A549 (cell line): ENCODE data around the gene PLPPR1. TPM values are rescaled to one million over a fixed set of nuclear protein-coding genes. Genes with fewer than 3 reads are reported as not detected.

Experiments used
- EHF ChIP-seq: fragments of 250-450 bp; sonication (Bioruptor Pico); IDR thresholded peaks from 2 replicates; pipeline ENCODE4 v1.5.0; 2020; ENCODE audit warnings: mild to moderate bottlenecking
- JUNB ChIP-seq: fragments of >200 bp; sonication (Bioruptor Twin); formaldehyde crosslinking; IDR thresholded peaks from 2 replicates; pipeline ENCODE4 v1.6.1; 2016
- RNF2 ChIP-seq: fragments of 200-600 bp; sonication (generic); IDR thresholded peaks from 2 replicates; pipeline ENCODE4 v1.6.1; 2016; ENCODE audit warnings: low read depth, mild to moderate bottlenecking, antibody characterized with exemption, moderate library complexity, borderline replicate concordance
- ZC3H11A ChIP-seq: fragments of 450-650 bp; IDR thresholded peaks from 2 replicates; pipeline ENCODE4 v1.6.1; 2014; ENCODE audit warnings: antibody characterized with exemption, mild to moderate bottlenecking
- ZNF302 ChIP-seq: fragments of 250-450 bp; sonication (Bioruptor Pico); IDR thresholded peaks from 2 replicates; pipeline ENCODE4 v1.9.0; 2021; ENCODE audit warnings: inconsistent platforms, mild to moderate bottlenecking, moderate library complexity
- polyA plus RNA-seq, 4 experiments: library from polyadenylated mRNA; depleted of rRNA in 3 of 4; stranded (reverse); fragments of >200 nt; fragmentation: RNase III in 1 of 4; extraction: RNeasy Plus Mini Kit Qiagen cat#74134 plus additional on column Dnase treatment in 1 of 4; gene quantifications; 2 replicates in 3 of 4; 3 replicates in 1 of 4; pipeline ENCODE4 v1.2.3, GENCODE V29; 2011 to 2017
- small RNA-seq, 6 experiments: library from RNA; depleted of rRNA; stranded (forward); fragments of <200 nt; gene quantifications; one replicate each; pipeline ENCODE3, GENCODE V24; 2012
- TF ChIP-seq, protein P1 (sequence below): fragments of 200-600 bp; sonication (generic); IDR thresholded peaks from 2 replicates; pipeline ENCODE4 v1.6.1; 2016; ENCODE audit warnings: antibody characterized with exemption, mild to moderate bottlenecking, moderate library complexity
- TF ChIP-seq, protein P2 (sequence below): fragments of >200 bp; sonication (Bioruptor Twin); formaldehyde crosslinking; IDR thresholded peaks from 3 replicates; pipeline ENCODE4 v1.5.1; 2016
- TF ChIP-seq, protein P3 (sequence below): fragments of 250-450 bp; sonication (Bioruptor Pico); IDR thresholded peaks from 2 replicates; pipeline ENCODE4 v1.5.0; 2021; ENCODE audit warnings: mild to moderate bottlenecking, moderate library complexity, borderline replicate concordance

Gene PLPPR1
- polyA plus RNA-seq, 2 of the 4 experiments (the other 2 are of a cell fraction) = 0.06 to 1.2 TPM

DNA sequence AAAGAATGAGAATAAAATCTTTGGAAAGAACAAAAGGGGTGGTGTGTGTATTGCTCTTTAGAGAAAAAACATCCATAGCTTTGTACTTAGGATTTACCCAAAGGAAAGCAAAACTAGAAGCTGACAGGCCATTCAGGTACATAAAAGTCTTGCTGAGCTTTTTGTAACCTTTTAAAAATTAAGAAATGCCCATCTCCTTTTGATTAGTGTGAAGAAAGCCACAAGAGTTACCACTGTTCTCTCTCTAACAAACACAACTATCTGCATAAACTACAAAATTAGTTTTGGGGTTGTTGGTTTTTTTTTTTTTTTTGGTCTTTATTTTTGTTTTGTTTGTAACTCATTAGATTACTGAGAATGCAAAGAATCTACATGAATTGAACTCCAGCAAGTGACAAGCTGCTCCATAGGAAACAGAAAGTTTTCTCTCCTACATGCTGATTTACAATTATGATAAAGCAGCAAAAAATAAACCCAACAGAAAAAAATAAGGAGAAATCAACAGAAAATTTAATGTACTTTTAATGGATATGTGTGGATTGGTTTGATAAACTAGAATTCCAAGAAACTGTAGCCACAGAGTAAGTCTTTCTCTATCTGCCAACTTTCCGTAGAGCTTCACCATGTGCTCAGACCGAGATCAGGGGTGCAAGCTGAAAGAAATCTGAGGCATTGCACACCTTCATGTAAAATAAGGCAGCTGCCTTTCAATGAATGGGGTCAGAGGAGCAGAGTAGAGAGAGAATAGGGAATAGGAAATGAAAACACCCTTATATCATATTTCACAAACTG is 344.0 kb downstream of the PLPPR1 start (continued):
- TF ChIP-seq, protein P1, sequence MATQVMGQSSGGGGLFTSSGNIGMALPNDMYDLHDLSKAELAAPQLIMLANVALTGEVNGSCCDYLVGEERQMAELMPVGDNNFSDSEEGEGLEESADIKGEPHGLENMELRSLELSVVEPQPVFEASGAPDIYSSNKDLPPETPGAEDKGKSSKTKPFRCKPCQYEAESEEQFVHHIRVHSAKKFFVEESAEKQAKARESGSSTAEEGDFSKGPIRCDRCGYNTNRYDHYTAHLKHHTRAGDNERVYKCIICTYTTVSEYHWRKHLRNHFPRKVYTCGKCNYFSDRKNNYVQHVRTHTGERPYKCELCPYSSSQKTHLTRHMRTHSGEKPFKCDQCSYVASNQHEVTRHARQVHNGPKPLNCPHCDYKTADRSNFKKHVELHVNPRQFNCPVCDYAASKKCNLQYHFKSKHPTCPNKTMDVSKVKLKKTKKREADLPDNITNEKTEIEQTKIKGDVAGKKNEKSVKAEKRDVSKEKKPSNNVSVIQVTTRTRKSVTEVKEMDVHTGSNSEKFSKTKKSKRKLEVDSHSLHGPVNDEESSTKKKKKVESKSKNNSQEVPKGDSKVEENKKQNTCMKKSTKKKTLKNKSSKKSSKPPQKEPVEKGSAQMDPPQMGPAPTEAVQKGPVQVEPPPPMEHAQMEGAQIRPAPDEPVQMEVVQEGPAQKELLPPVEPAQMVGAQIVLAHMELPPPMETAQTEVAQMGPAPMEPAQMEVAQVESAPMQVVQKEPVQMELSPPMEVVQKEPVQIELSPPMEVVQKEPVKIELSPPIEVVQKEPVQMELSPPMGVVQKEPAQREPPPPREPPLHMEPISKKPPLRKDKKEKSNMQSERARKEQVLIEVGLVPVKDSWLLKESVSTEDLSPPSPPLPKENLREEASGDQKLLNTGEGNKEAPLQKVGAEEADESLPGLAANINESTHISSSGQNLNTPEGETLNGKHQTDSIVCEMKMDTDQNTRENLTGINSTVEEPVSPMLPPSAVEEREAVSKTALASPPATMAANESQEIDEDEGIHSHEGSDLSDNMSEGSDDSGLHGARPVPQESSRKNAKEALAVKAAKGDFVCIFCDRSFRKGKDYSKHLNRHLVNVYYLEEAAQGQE = no peak
- no peak for TF ChIP-seq ZNF302
- TF ChIP-seq, protein P2, sequence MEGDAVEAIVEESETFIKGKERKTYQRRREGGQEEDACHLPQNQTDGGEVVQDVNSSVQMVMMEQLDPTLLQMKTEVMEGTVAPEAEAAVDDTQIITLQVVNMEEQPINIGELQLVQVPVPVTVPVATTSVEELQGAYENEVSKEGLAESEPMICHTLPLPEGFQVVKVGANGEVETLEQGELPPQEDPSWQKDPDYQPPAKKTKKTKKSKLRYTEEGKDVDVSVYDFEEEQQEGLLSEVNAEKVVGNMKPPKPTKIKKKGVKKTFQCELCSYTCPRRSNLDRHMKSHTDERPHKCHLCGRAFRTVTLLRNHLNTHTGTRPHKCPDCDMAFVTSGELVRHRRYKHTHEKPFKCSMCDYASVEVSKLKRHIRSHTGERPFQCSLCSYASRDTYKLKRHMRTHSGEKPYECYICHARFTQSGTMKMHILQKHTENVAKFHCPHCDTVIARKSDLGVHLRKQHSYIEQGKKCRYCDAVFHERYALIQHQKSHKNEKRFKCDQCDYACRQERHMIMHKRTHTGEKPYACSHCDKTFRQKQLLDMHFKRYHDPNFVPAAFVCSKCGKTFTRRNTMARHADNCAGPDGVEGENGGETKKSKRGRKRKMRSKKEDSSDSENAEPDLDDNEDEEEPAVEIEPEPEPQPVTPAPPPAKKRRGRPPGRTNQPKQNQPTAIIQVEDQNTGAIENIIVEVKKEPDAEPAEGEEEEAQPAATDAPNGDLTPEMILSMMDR = no peak
- no peak for TF ChIP-seq JUNB
- no peak for TF ChIP-seq ZC3H11A
- no peak for TF ChIP-seq RNF2
- TF ChIP-seq EHF (CRISPR knock-in tag) = no peak
- TF ChIP-seq, protein P3, sequence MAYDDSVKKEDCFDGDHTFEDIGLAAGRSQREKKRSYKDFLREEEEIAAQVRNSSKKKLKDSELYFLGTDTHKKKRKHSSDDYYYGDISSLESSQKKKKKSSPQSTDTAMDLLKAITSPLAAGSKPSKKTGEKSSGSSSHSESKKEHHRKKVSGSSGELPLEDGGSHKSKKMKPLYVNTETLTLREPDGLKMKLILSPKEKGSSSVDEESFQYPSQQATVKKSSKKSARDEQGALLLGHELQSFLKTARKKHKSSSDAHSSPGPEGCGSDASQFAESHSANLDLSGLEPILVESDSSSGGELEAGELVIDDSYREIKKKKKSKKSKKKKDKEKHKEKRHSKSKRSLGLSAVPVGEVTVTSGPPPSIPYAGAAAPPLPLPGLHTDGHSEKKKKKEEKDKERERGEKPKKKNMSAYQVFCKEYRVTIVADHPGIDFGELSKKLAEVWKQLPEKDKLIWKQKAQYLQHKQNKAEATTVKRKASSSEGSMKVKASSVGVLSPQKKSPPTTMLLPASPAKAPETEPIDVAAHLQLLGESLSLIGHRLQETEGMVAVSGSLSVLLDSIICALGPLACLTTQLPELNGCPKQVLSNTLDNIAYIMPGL (CRISPR knock-in tag) = no peak

Small RNA genes lying within 50 kb of the gene (small RNA-seq; reads per million reads assigned to genes)
- gene RF00322 = 0 reads per million in 6 experiments
